Hematopoietic multipotent progenitor cell (in vitro differentiated cells): ENCODE measurements around the gene STUB1. TPM values are rescaled to one million over a fixed set of nuclear protein-coding genes. Genes with fewer than 3 reads are reported as not detected.

ENCODE experiments used
- DNase-seq, 3 donors: peaks; one replicate each; pipeline ENCODE4 v3.0.0-alpha.2; 2011 to 2015; ENCODE audit warnings: low read depth in 2 of 3, low spot score in 2 of 3
- total RNA-seq: library from RNA; depleted of rRNA; stranded (reverse); fragments of >200 nt; gene quantifications from one replicate; pipeline ENCODE4 v1.2.3, GENCODE V29; 2012

The STUB1 gene
- 73.2 TPM for total RNA-seq

DNA sequence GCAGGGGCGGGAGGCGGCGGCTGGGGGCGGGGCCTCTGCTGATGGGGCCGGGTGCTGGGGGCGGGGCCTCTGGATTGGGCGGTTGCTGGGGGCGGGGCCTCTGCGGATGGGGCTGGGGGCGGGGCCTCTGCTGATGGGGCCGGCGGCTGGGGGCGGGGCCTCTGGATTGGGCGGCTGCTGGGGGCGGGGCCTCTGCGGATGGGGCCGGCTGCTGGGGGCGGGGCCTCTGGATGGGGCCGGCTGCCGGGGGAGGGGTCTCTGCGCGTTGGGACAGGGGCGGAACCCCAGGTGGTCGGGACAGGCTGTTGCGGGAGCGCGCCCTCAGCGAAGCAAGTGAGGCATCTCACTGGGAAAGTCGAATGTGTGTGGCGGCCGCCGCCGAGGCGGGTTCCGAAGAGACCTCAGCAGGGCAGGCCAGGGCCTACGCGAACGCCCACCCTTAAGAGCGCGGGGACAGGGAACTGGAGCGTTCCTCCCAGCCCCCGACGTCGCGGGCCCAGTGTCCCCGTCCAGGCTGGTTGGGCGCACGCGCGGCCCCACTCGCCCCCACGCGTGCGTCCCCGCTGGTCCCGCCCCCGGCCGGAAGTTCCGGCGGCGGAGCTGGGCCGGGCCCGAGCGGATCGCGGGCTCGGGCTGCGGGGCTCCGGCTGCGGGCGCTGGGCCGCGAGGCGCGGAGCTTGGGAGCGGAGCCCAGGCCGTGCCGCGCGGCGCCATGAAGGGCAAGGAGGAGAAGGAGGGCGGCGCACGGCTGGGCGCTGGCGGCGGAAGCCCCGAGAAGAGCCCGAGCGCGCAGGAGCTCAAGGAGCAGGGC lies at the start of gene STUB1:
TSS of gene STUB1 (plus strand) at position 597 of the 811 bp plus-strand sequence. CDS start at position 713, 116 bp downstream.
- peak; percentile 68 to 87 (median 86) for DNase-seq

DNA sequence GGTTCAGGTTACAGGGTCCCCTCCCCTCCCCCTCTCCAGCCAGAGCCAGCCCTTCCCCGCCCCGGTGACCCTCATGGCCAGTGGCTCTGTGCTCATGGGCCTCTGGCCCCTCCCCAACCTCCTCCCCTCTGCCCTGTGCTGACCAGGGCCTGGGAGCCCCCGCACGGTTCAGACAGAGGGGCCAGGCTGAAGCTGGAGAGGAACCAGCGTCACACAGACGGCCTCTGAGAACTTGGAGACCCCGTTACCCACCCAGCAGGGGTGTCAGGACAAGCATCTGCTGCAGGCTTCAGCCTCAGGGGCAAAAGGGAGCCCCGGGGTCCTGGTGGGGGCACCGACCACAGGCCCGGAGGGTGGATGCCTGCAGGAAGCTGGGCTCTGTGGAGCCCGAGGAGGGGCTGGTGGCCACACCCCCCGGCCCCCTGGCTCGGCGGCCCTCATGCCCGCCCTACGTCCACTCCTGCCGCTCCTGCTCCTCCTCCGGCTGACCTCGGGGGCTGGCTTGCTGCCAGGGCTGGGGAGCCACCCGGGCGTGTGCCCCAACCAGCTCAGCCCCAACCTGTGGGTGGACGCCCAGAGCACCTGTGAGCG lies 49.3 kb upstream of the STUB1 start, which contains the start of gene WFIKKN1:
TSS of gene WFIKKN1 (plus strand) at position 171 of the 591 bp plus-strand sequence. CDS start at position 440, 269 bp downstream.
- DNase-seq = no peak

DNA sequence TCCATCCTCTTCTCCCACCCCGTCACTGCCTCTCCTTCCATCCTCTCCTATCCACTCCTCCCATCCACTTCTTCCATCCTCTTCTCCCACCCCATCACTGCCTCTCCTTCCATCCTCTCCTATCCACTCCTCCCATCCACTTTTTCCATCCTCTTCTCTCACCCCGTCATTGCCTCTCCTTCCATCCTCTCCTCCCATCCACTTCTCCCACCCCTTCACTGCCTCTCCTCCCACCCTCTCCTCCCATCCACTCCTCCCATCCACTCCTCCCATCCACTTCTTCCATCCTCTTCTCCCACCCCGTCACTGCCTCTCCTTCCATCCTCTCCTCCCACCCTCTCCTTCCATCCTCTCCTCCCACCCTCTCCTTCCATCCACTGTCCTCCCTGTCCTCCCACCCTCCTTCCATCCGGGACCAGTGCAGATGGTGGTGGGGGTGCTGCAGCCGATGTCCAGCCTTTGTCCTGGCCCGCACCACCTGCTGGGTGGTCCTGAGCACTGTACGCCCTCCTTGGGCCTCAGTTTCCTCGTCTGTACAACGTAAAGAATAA lies 48.3 kb upstream of the STUB1 start:
- DNase-seq = no peak

DNA sequence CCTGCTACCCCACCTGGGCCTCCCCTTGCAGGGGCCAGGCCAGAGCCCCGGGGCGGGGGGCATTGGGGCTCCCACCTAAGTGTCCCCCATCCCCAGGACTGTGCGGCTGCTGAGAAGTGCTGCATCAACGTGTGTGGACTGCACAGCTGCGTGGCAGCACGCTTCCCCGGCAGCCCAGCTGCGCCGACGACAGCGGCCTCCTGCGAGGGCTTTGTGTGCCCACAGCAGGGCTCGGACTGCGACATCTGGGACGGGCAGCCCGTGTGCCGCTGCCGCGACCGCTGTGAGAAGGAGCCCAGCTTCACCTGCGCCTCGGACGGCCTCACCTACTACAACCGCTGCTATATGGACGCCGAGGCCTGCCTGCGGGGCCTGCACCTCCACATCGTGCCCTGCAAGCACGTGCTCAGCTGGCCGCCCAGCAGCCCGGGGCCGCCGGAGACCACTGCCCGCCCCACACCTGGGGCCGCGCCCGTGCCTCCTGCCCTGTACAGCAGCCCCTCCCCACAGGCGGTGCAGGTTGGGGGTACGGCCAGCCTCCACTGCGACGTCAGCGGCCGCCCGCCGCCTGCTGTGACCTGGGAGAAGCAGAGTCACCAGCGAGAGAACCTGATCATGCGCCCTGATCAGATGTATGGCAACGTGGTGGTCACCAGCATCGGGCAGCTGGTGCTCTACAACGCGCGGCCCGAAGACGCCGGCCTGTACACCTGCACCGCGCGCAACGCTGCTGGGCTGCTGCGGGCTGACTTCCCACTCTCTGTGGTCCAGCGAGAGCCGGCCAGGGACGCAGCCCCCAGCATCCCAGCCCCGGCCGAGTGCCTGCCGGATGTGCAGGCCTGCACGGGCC lies 47.5 kb upstream of the STUB1 start:
- no peak for DNase-seq

GRCh38 chr16:633336-634050 lies 46.7 kb upstream of the STUB1 start:
- no peak for DNase-seq

DNA sequence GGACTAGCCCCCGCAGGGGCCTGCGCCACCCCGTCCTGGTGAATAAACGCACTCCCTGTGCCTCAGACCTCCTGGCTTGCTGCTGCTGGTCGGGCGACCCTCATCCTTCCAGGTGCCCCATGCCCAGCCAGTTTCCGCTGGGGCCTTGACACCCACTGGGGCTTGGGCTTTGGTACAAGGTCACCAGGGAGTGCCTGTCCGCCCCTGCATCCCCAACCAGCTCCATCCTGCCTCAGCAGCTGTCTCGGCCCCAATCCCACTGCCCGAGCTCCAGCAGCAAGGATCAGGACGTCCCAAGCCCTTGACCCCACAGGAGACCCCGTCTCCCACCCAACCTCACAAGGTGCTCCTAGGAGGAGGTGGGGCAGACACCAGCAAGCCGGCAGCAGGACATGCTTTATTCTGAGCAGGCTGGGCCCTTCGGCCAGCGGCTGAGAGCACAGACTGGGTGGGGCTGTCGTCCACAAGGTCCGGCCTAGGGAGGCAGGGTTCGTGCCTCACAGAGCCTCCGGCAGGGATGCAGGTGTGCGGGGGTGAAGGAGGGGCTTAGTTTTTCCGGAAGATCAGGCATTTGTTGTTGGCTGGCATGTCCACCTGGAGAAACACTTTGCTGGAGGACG lies 46.0 kb upstream of the STUB1 start:
- DNase-seq = no peak

- DNase-seq = no peak
Observed at GRCh38 chr16:634996-635395, 45.2 kb upstream of the STUB1 start.

DNA sequence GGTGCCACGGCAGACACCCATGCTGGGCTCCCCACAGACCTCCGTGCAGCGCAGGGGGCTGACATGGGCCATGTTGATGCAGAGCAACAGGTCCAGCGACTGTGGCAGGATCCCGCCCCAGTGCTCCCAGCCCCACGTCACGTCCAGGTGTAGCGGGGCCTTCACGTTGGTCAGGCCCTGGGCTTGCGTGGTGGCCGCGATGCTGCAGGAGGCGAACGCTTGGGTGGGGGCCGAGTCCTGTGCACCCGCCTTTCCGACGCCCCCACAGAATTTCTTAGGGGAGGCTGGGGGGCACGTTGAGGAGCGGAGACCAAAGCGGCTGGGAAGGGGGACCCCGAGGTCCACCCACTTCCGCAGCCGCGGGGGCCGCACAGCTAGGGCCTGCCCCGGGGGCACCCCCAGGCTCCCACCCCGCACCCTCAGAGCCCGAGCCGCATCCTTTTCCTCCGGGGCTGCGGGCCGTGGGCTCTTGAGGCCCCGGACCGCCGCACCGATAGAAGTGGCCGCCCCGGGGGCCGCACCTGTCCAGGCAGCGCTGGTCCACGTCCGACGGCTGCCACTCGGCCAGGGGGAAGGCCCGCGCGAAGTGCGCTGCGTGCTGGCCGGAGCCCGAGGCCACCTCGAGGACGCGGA lies 44.5 kb upstream of the STUB1 start:
- DNase-seq = no peak

DNA sequence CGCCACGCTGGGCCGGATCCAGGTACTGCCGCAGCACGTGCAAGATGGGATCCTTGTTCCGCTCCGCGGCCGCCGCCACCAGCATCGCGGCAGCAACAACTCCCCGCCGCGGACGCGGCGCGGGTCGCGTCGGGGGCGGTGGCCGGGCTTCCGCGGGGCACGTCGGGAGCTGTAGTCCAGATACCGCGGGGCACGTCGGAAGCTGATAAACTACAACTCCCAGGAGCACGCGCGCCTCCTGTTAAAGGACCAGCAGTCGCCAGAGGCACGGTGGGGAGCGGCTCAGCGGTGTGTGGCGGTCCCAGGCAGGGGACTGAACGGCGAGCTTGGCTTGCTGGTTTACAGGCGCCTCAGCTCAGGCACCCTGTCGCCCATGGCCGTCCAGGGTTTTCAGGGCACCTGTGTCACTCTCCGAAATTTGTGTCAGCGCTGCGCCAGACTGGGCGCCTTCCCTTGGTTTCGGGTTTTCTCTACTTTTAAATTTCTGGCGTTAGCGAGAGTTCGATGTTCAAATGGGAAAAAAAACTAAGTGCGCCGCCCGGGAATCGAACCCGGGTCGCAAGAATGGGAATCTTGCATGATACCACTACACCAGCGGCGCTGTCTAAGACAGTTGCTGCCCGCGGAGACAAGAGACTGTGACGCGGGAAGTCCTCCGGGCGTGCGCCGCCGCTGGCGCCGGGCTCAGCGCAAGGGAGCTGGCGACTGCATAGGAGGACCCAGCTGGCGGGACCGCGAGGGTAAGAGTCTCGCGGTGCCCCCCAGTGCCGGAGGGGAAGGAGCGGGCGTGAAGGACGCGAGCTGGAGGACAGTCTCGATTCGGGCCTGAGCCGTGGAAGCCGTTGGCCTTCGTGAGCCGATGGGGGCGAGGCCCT lies 43.8 kb upstream of the STUB1 start, which contains the start of gene METTL26:
TSS of gene METTL26 (minus strand) at position 100 of the 875 bp plus-strand sequence. CDS start at position 85, 15 bp downstream.
- peak; percentile 93 to 96 (median 94) for DNase-seq

GRCh38 chr16:637081-638018 lies 42.9 kb upstream of the STUB1 start:
- DNase-seq = peak in 2 of 3 donors; percentile 33 to 93

DNA sequence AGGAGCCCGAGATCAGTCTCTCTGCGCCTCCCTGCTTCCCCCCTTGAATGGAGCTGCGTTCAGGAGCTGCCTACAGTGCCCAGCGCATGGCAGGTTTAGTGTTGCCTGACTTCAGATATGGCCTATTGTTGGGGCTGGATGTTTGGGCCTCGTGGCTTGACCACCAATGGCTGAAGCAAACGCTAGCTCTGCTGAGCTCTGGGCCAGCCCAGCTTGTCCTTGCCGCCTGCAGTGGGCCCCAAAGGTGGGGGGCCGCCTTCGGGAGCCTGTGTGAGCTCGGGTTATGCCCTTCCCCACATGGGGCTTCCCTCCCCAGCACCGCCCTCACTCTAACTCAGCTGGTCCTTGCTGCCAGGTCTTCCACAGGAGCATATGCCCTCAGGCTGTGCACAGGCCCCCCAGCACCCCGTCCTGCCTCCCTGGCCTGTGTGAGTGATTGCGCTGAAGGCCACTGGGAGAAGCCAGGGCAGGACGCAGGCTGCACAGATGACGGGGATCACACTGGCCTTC lies 42.1 kb upstream of the STUB1 start:
- DNase-seq = no peak

- no peak for DNase-seq
Observed at GRCh38 chr16:638836-639235, 41.4 kb upstream of the STUB1 start.

DNA sequence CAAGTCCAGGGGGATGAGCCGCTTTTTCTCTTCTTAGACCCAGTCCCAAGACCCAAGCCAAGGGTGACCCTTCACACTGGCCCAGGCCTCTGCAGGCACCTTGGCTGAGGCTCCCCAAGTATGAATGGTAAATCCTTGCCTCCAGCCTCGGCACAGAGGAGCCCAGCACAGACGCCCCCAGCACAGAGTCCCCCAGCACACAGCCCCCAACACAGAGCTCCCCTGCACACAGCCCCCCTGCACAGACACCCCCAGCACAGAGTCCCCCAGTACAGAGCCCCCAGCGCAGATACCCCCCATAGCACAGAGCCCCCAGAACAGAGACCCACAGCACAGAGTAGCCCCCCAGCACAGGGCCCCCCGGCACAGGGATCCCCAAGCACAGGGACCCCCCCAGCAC lies 39.6 kb upstream of the STUB1 start:
- no peak for DNase-seq

DNA sequence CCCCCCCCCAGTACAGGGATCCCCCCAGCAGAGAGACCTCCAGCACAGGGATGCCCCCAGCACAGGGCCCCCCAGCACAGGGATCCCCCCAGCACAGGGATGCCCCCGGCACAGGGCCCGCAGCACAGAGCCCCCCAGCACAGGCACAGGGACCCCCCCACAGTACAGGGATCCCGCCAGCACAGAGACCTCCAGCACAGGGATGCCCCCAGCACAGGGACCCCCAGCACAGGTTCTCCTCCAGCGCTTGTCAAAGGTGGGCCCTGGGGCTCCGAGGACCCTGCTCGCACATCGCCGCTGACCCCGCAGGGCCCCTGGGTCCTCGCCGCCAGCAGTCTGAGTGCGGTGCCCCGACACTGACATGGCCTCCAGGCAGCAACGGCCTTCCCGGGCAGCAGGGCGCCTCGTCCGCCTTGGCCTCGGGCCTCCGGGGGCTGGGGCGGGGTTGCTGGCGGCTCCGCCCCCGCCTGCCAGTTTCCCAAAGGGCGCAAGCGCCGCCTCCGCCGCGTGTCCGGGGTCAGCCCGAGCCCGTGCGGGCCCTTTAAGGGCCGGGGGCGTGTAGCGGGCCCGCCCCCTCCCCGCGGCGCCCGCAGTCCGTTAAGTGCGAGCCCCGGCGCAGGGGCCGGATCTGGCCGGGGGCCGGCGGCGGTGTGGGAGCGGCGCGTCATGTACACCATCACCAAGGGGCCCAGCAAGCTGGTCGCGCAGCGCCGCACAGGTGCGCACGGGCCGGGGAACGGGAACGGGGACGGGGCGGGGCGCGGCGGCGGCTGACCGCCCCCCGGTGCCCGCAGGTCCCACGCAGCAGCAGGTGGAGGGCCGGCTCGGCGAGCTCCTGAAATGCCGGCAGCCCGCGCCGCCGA lies 38.7 kb upstream of the STUB1 start, which contains the start of gene MCRIP2:
TSS of gene MCRIP2 (plus strand) at position 503 of the 863 bp plus-strand sequence. CDS start at position 667, 164 bp downstream.
- peak in 2 of 3 donors; percentile 53 to 57 for DNase-seq

GRCh38 chr16:642189-643049 lies 37.8 kb upstream of the STUB1 start:
- DNase-seq = peak in 1 of 3 donors; percentile 13
